PC-9 (cell line): Measurements from ENCODE around the gene RNF17. TPM values are rescaled to one million over a fixed set of nuclear protein-coding genes. Genes with fewer than 3 reads are reported as not detected.

ENCODE experiments used
- BruUV-seq: library from RNA; stranded (reverse); fragments of 400-500 nt; replicated peaks from 2 replicates; lab custom pipeline; 2021; lab: Mats Ljungman, UMichigan
- CTCF ChIA-PET: fragments of 300-600 bp; sonication (Branson Sonifier 250); formaldehyde crosslinking; loops from one replicate; lab custom pipeline; 2022; ENCODE audit warnings: antibody characterized with exemption; lab: Charles Lee
- POLR2A ChIA-PET: fragments of 300-600 bp; sonication (Branson Sonifier 250); formaldehyde crosslinking; loops from one replicate; lab custom pipeline; 2022; ENCODE audit warnings: antibody characterized with exemption; ENCODE audit not compliant: unreplicated experiment; lab: Charles Lee
- DNase-seq, 2 experiments: peaks; one replicate each; pipeline versions ENCODE4 v3.0.0 to v3.0.0-alpha.2; 2015 to 2022; ENCODE audit warnings: mixed read lengths in 1 of 2
- H2AFZ ChIP-seq: fragments of 200-600 bp; sonication (generic); 2 replicates; pipeline ENCODE4 v1.8.1; 2017; ENCODE audit warnings: antibody characterized with exemption
- H3F3A ChIP-seq: fragments of 200-600 bp; sonication (generic); 2 replicates; pipeline ENCODE4 v1.8.1; 2017; ENCODE audit warnings: antibody characterized with exemption, mild to moderate bottlenecking, low read depth; ENCODE audit not compliant: insufficient read depth
- H3K27ac ChIP-seq: fragments of 200-600 bp; sonication (generic); 2 replicates; pipeline ENCODE4 v1.6.1; 2016; ENCODE audit warnings: mixed run types
- H3K27me3 ChIP-seq: fragments of 200-600 bp; sonication (generic); 2 replicates; pipeline ENCODE4 v1.6.1; 2016; ENCODE audit warnings: low read depth, mixed run types; ENCODE audit not compliant: insufficient read depth
- H3K36me3 ChIP-seq: fragments of 200-600 bp; sonication (generic); 2 replicates; pipeline ENCODE4 v1.6.1; 2016; ENCODE audit warnings: low read depth, mixed run types
- H3K4me1 ChIP-seq: fragments of 200-600 bp; sonication (generic); replicated peaks from 2 replicates; pipeline ENCODE4 v1.6.1; 2016; ENCODE audit warnings: mixed run types; ENCODE audit not compliant: insufficient read depth
- H3K4me2 ChIP-seq: fragments of 200-600 bp; sonication (generic); 2 replicates; pipeline ENCODE4 v1.6.1; 2017; ENCODE audit warnings: mixed run types
- H3K4me3 ChIP-seq: fragments of 200-600 bp; sonication (generic); 2 replicates; pipeline ENCODE4 v1.6.1; 2016; ENCODE audit warnings: mixed run types
- H3K79me2 ChIP-seq: fragments of 200-600 bp; sonication (generic); 2 replicates; pipeline ENCODE4 v1.6.1; 2017; ENCODE audit warnings: low read depth, mixed run types
- H3K9me2 ChIP-seq: fragments of 200-600 bp; sonication (generic); 2 replicates; pipeline ENCODE4 v1.8.1; 2017; ENCODE audit warnings: mild to moderate bottlenecking; ENCODE audit not compliant: insufficient read depth
- H3K9me3 ChIP-seq: fragments of 200-600 bp; sonication (generic); 2 replicates; pipeline ENCODE4 v1.8.1; 2016; ENCODE audit warnings: low read depth; ENCODE audit not compliant: insufficient read depth
- H4K20me1 ChIP-seq: fragments of 200-600 bp; sonication (generic); 2 replicates; pipeline ENCODE4 v1.8.1; 2017; ENCODE audit not compliant: insufficient read depth
- EZH2 ChIP-seq: fragments of 200-600 bp; sonication (generic); IDR thresholded peaks from 2 replicates; pipeline ENCODE4 v1.8.0; 2017; ENCODE audit warnings: antibody characterized with exemption, low read depth
- intact Hi-C: fragments of 100-400 bp; cut with micrococcal nuclease; formaldehyde crosslinking; loops from one replicate; pipeline ENCODE4 v1.10.0; 2022; ENCODE audit not compliant: unreplicated experiment
- total RNA-seq: library from RNA; stranded (reverse); gene quantifications from 2 replicates; pipeline ENCODE4 v1.2.3, GENCODE V29; 2021
- TF ChIP-seq, protein P1 (sequence below): fragments of 200-600 bp; sonication (generic); conservative IDR thresholded peaks from 2 replicates; pipeline ENCODE4 v1.6.1; 2017; ENCODE audit warnings: mixed run types, antibody characterized with exemption, mild to moderate bottlenecking, moderate library complexity

Gene RNF17
- total RNA-seq, 1 experiment from 2014 or later, result not detected

DNA sequence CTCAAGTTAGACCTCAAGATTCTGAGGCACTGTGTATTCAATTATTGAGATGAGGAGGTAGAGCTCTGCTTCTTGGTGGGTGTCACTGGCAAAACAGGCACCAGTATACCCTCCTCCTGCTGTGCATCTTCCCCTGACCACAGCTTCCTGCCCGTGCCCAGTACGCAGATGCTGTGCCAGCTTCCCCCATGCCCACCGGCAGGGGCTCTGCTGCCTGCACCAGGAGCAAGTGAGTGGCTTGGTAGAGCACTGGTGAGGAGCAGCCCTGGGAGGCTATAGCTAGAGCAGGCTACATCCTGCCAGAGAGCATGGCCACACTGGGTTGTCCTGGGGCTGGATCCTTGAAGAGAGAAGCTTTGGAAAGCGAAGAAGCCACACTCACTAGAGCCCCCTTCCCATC is 21.0 kb upstream of the RNF17 start:
- Histone ChIP-seq H2AFZ (no peak overlapping the region), H3K27me3 (0 out of 2 replicates have a peak, but pooled peaks cover 10% of the 10 kb centered on the region), H3K9me3 (no peaks in the 10 kb centered on the region), H3F3A (no peaks in the 10 kb centered on the region), H3K4me2 (no peak overlapping the region), H3K4me1 (no peaks in the 10 kb centered on the region), H3K27ac (no peak overlapping the region), H3K4me3 (no peak overlapping the region), H3K9me2 (no peaks in the 10 kb centered on the region), H3K36me3 (no peaks in the 10 kb centered on the region), H3K79me2 (no peaks in the 10 kb centered on the region), H4K20me1 (no peaks in the 10 kb centered on the region)
- TF ChIP-seq EZH2, result no peak
- TF ChIP-seq, protein P1, sequence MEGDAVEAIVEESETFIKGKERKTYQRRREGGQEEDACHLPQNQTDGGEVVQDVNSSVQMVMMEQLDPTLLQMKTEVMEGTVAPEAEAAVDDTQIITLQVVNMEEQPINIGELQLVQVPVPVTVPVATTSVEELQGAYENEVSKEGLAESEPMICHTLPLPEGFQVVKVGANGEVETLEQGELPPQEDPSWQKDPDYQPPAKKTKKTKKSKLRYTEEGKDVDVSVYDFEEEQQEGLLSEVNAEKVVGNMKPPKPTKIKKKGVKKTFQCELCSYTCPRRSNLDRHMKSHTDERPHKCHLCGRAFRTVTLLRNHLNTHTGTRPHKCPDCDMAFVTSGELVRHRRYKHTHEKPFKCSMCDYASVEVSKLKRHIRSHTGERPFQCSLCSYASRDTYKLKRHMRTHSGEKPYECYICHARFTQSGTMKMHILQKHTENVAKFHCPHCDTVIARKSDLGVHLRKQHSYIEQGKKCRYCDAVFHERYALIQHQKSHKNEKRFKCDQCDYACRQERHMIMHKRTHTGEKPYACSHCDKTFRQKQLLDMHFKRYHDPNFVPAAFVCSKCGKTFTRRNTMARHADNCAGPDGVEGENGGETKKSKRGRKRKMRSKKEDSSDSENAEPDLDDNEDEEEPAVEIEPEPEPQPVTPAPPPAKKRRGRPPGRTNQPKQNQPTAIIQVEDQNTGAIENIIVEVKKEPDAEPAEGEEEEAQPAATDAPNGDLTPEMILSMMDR, result no peak
- intact Hi-C loops, result no loop called here
- DNase-seq, result no peak
- POLR2A ChIA-PET, result no interaction called here
- CTCF ChIA-PET, result no interaction called here
- BruUV-seq, result no TSS peak

DNA sequence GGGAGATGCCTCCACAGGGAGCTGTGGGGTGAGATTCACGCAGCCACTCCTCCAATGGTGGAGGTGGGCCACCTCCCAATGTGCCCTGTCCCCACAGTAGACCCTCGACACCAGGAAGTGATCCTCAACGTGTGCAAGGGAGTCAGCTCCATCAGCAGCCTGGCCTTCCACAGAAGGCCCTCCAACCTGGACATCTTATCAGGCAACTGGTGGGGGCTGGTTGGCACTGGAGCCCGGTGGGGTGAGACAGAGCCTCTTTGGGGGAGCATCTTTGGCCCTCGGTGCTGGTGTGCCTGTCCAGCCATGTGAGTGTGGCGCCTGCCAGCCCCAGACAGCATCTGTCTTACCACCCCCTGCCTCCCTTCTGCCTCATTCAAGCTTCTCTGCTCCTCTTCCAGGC is 19.7 kb upstream of the RNF17 start:
- DNase-seq, result no peak
- Histone ChIP-seq H3K27me3 (0 out of 2 replicates have a peak, but pooled peaks cover 10% of the 10 kb centered on the region), H3K4me3 (no peak overlapping the region), H3K27ac (no peak overlapping the region), H3F3A (no peaks in the 10 kb centered on the region), H3K9me2 (no peaks in the 10 kb centered on the region), H2AFZ (no peak overlapping the region), H3K9me3 (no peaks in the 10 kb centered on the region), H3K36me3 (no peaks in the 10 kb centered on the region), H4K20me1 (no peaks in the 10 kb centered on the region), H3K4me2 (no peak overlapping the region), H3K79me2 (no peaks in the 10 kb centered on the region), H3K4me1 (no peaks in the 10 kb centered on the region)
- no TSS peak for BruUV-seq
- ChIA-PET POLR2A (no interaction called here), CTCF (no interaction called here)
- TF ChIP-seq EZH2, result no peak
- TF ChIP-seq, protein P1, result no peak
- intact Hi-C loops, result no loop called here

DNA sequence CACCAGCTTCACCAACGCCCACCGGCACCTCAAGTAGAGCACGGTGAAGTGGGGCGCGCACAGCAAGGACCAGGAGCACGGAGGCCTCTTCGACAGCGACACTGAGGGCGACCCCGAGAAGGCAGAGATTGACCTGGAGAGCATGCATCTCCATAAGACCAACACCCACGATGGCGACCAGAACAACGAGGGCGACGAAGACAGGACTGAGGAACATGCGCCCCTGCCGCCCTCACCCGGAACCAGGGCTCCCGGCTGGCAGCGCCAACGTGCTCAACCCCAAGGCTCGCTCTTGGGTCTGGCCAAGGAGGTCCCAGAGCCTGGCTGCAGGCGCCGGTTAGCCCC is 18.5 kb upstream of the RNF17 start:
- no peaks in the 10 kb centered on the region for H3K36me3 ChIP-seq
- BruUV-seq, result no TSS peak

More for the DNA sequence above, 18.5 kb upstream of the RNF17 start:
- Histone ChIP-seq H3K4me2 (no peak overlapping the region), H4K20me1 (no peaks in the 10 kb centered on the region), H3K9me2 (no peaks in the 10 kb centered on the region), H3F3A (no peaks in the 10 kb centered on the region), H3K4me1 (no peaks in the 10 kb centered on the region), H3K27me3 (0 out of 2 replicates have a peak, but pooled peaks cover 10% of the 10 kb centered on the region), H3K4me3 (no peak overlapping the region), H3K27ac (no peak overlapping the region), H3K9me3 (no peaks in the 10 kb centered on the region), H3K79me2 (no peaks in the 10 kb centered on the region), H2AFZ (no peak overlapping the region)
- POLR2A ChIA-PET, result no interaction called here
- no peak for DNase-seq
- intact Hi-C loops, result no loop called here
- CTCF ChIA-PET, result no interaction called here
- TF ChIP-seq, protein P1, result no peak
- TF ChIP-seq EZH2, result no peak
